Iris pigment epithelial cell (primary cell): Measurements from ENCODE around the gene KLF11.
"Not testable (repeated sequence)": the region's sequence is repeated elsewhere in the genome, so short reads cannot be mapped to it uniquely, and the experiment has no call there.

Experiments used
- DNase-seq: peaks from one replicate; pipeline ENCODE4 v3.0.0-alpha.2; 2011; ENCODE audit warnings: low read depth

Gene KLF11

GRCh38 chr2:10009811-10010781, 33.3 kb upstream of the KLF11 start:
- no peak for DNase-seq

DNA sequence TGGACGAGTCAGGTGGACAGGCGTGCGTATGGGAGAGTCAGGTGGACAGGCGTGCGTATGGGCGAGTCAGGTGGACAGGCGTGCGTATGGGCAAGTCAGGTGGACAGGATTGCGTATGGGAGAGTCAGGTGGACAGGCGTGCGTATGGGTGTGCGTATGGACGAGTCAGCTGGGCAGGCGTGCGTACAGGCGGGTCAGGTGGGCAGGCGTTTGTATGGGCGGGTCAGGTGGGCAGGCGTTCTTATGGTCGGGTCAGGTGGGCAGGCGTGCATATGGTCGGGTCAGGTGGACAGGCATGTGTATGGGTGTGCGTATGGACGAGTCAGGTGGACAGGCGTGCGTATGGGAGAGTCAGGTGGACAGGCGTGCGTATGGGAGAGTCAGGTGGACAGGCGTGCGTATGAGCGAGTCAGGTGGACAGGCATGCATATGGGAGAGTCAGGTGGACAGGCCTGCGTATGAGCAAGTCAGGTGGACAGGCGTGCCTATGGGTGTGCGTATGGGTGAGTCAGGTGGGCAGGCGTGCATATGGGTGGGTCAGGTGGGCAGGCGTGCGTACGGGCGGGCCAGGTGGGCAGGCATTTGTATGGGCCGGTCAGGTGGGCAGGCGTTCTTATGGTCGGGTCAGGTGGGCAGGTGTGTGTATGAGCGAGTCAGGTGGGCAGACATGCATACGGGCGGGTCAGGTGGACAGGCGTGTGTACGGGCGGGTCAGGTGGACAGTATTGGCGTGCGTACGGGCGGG, 32.3 kb upstream of the KLF11 start:
- DNase-seq = not testable (repeated sequence)

- DNase-seq = not testable (repeated sequence)
Measured at GRCh38 chr2:10011606-10012325, 31.6 kb upstream of the KLF11 start.

GRCh38 chr2:10012366-10012962, 30.9 kb upstream of the KLF11 start:
- DNase-seq = not testable (repeated sequence)

DNA sequence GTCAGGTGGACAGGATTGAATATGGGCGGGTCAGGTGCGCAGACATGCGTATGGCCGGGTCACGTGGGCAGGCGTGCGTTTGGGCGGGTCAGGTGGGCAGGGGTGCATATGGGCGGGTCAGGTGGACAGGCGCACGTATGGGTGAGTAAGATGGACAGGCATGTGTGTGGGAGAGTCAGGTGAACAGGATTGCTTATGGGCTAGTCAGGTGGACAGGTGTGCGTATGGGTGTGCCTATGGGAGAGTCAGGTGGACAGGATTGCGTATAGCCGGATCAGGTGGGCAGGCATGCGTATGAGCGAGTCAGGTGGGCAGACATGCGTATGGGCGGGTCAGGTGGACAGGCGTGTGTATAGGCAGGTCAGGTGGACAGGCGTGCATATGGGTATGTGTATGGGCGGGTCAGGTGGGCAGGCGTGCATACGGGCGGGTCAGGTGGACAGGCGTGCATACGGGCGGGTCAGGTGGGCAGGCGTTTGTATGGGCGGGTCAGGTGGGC, 30.3 kb upstream of the KLF11 start:
- no peak for DNase-seq

DNA sequence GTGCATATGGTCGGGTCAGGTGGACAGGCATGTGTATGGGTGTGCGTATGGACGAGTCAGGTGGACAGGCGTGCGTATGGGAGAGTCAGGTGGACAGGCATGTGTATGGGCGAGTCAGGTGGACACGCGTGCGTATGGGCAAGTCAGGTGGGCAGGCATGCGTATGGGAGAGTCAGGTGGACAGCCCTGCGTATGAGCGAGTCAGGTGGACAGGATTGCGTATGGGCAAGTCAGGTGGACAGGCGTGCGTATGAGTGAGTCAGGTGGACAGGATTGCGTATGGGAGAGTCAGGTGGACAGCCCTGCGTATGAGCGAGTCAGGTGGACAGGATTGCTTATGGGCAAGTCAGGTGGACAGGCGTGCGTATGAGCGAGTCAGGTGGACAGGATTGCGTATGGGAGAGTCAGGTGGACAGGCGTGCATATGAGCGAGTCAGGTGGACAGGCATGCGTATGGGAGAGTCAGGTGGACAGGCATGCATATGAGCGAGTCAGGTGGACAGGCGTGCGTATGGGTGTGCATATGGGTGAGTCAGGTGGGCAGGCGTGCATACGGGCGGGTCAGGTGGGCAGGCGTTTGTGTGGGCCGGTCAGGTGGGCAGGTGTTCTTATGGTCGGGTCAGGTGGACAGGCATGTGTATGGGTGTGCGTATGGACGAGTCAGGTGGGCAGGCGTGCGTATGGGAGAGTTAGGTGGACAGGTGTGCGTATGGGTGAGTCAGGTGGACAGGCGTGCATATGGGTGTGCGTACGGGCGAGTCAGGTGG, 29.5 kb upstream of the KLF11 start:
- DNase-seq = not testable (repeated sequence)

DNA sequence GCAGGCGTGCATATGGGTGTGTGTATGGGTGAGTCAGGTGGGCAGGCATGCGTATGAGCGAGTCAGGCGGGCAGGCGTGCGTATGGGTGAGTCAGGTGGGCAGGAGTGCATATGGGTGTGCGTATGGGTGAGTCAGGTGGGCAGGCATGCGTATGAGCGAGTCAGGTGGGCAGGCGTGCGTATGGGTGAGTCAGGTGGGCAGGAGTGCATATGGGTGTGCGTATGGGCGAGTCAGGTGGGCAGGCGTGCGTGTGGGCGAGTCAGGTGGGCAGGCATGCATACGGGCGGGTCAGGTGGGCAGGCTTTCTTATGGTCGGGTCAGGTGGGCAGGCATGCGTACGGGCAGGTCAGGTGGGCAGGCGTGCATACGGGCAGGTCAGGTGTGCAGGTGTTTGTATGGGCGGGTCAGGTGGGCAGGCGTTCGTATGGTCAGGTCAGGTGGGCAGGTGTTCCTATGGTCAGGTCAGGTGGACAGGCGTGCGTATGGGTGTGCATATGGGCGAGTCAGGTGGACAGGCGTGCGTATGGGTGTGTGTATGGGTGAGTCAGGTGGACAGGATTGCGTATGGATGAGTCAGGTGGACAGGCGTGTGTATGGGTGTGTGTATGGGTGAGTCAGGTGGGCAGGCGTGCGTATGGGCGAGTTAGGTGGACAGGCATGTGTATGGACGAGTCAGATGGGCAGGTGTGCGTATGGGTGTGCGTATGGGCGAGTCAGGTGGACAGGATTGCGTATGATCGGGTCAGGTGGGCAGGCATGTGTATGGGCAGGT, 28.7 kb upstream of the KLF11 start:
- no peak for DNase-seq

GRCh38 chr2:10015376-10015989, 27.9 kb upstream of the KLF11 start:
- DNase-seq = not testable (repeated sequence)

DNA sequence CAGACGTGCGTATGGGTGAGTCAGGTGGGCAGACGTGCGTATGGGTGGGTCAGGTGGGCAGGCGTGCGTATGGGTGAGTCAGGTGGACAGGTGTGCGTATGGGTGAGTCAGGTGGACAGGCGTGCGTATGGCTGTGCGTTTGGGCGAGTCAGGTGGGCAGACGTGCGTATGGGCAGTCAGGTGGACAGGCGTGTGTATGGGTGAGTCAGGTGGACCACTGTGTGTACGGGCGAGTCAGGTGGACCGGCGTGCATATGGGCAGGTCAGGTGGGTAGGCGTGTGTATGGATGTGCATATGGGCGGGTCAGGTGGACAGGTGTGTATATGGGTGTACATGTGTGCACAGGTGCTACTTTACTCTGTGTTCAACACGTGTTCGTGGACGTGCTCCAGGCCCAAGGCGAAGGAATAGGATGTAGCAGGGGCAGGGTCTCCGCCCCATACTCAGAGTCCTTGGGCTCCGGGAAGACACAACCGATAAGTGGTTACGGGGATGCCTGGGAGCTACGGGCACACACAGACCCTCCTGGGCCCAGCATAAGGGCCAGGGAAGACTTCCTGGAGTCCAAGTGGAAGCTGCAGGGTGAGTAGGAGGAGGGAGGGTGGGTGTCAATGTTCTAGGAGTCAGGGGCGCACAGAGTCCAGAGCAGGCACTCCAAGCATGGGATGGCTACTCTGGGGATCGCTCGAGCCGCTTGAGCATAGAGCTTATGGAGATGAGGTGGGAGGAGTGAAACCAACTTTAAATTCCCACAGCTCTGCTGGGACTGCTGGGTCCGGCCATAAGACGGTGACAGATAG, 27.1 kb upstream of the KLF11 start:
- DNase-seq = no peak

GRCh38 chr2:10016802-10017258, 26.5 kb upstream of the KLF11 start:
- no peak for DNase-seq

DNA sequence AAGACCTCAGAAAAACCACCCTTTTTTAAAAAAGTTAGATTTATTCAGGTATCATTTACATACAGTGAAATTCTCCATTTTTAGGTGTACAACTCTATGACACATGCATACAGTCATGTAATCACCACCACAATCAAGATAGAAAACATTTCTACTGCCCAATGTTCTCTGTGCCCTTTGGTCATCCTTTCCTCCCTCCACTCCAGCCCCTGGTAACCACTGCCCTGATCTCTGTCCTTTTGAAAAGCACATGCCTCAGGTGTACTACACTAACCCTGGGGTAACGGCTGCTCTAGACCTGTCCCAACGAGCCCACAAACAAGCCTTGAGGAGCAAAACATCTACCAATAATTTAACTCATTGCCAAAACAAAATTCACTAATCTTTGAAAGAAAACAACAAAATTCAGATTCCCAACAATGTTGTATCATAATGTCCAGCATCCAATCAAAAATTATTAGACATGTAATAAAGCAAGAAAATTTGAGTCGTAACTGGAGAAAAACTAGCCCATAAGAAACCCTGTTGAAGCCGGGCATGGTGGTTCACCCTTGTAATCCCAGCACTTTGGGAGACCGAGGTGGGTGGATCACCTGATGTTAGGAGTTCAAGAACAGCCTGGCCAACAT, 25.9 kb upstream of the KLF11 start:
- no peak for DNase-seq

GRCh38 chr2:10019174-10019573, 24.2 kb upstream of the KLF11 start:
- DNase-seq = no peak

DNA sequence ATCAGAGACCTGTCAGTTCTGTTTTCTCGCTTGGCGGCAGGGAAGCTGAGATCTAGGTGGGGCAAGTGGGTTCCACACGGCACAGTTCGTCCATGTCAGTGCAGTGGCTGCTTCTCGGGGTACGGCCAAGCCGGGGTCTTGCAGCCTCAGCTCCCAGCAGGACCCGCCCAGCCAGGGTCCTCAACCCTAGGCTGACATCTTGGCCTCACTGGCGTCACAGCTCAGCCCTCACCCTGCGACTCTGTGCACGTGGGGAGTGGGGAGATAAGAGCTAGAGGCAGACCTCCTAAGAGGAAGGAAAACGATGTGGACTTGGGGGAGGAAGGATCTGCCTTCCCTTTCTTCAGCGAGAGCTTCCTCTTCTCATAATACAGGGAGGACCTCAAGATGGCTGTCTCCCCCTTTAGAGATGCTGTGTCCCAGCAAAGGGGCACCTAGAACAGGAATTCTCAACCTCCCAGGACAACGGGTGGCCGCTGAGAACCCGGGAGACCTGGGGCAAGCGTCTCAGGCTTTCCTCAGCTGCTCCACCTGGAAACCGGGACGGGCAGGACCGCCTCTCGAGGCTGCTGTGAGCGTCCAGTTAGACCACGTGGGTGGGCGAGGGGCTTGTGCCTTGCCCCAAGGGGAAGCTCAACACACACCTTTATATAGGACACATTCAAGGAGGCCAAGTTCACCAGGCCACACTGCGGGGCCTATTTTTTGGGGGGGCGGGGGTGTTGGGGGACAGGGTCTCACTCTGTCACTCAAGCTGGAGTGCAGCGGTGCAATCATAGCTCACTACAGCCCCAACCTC, 23.5 kb upstream of the KLF11 start:
- no peak for DNase-seq

GRCh38 chr2:10022041-10022421, 21.3 kb upstream of the KLF11 start:
- no peak for DNase-seq

DNA sequence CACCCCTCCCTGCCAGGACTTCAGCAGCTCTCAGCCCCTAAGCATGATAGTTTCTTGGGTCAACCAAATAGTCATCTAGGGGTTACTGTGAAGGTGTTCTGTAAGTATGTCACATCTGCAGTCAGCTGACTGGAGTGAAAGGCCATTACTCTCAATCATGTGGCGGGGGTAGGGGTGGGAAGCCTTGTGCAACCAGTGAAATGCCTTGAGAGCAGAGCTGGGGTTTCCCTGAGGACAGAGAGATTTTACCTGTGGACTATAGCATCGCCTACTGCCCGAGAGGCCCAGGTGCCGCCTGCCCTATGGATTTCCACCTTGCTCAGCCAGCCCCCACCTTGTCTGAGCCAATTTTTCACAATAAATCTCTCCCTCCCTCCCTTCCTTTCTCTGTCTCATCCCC, 20.9 kb upstream of the KLF11 start:
- DNase-seq = no peak

- no peak for DNase-seq
Measured at GRCh38 chr2:10022966-10023662, 20.2 kb upstream of the KLF11 start.
